Measurements from ENCODE around the gene NCOA7.

DNA sequence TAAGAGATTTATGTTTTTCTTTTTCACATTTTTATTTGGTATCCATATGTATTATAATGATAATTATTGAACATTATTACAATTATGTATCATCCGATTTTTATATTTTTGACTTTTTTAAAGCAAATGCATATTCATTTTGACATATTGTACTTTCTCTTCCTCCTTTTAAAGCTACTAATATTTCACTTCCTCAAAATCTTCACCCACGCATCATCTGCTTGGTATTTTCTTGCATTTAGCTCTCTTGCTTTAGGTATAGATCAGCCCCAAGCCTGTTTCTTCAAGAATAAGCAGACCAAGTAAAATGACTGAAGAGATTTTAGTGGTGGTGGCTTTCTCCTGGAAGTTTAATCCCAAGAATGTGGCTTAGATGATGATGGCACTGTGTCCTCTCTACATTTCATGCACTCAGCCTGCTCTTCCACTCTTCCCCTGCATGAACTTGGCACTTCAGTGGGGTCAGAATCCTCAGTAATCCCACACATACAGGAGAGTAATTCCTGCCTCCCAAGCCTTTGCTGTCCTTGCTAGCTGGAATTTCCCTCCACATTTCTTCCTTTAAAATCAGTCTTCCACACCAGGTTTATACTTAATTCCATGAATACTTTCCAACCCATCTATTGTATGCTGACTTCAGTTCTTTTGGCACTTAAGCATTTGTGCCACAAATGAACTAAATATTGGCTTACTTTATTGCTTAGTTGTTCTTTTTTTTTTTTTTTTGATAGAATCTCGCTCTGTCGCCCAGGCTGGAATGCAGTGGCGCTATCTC lies 8.2 kb downstream of the NCOA7 start:
- no peak for TF ChIP-seq CTCF (IDR thresholded peaks at IDR 0.05)
- TF ChIP-seq POLR2A (IDR thresholded peaks at IDR 0.05): no peak

Data from testis (tissue), 2 donors.